GM19397 (cell line): ENCODE measurements around the gene AMOTL2.

ENCODE experiments used
- ATAC-seq: cut with Tn5 transposase; IDR thresholded peaks from one replicate; pipeline ENCODE4 v1.9.1; 2021; ENCODE audit warnings: mild to moderate bottlenecking, moderate library complexity; ENCODE audit not compliant: unreplicated experiment

Gene AMOTL2

DNA sequence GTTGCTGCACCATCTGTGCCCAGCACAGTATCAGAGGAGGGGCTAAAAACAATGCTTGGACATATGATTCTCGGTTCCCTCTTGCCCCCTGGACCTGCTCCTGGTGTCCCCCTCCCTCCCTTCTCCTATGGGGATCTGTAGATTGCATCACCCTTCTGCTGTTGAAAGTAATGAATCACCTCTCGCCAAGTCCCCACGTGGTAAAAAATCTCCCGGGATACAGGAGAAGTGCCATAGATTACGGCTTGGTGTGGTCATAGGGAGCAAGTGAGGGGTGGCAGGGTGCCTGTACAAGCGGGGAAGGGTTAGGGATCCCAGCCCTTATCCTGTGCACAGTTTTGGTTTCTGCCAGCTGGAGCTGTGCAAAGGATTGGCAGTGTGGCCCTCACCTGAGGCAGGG, 37.7 kb downstream of the AMOTL2 start:
- ATAC-seq, result no peak

DNA sequence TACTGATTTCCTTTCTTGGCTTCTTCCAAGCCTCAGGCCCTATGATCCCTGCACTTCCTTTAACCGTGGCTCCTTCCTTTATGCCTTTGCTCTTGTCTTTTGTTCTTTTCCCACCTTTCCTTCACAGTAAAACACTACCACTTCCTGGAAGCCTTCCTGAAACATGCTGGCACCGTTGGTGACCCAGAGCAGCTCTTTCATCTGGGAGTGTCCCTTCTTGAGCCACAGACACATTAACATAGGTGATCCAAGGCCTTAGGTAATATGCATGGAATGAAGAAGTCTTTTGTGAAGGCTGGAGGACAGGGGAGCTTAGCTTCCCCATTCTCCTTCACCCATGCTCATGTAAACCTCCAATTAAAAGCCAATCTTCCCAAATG, 39.4 kb downstream of the AMOTL2 start:
- no peak for ATAC-seq

DNA sequence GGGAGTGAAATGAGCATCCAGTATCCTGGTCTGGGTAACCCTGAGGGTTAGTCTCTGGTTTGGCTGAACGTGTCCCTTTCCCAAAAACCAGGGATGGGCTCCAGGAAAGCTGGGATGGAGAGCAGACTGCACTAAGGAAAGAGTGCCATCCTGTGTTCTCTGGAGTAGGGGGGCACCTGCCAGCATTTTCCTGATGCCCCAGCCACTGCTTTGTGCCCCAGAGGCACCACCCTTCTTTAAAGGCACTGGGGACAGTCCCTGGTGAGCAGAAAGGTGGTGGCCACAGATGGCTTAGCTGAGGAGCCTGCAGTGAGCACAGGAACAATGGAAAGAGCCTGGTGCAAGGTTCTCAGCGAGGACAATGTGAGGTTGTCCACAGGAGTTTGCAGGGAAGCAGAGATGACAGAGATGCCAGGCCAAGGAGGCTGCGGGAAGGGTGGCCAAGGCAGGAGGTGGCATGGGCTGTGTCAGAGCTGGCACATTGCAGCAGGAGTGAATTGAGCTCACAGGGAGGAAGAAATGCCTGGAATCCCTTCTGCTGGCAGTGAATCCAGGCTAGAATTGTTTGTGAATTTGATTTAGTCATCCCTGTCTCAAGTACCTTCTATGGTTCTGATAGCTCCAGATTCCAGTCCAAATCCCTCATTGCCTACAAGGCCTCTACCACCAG, 39.9 kb downstream of the AMOTL2 start:
- ATAC-seq, result no peak

DNA sequence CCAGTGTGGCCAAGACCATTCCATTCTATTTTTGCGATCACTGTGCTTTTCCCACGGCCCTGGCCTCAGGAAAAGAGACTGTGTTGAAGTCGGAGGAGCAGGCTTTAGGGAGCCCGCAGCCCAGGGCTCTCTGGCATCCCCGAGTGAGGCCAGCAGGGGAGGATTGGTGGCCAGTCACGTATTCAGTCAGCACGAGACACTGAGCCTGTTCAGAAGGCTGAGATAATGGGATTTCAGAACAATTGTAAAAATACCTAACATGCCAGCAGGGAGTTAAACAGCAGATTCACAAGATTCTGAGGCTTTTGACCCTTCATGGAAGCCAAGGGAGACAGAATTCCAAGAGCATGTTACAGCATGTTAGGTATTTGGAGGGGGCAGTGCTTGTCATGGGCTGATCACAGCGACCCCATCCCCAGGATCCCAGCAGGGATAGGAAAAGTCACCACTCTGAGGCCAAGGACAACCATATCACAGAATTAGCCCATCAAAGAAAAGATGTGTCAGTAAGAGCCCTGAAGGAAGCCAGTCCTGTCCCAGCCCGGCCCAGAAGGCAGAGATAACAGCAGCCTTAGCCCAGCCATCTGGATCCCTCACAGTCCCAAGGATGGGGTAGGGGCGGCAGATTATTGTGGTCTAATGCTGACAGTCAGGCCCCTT, 40.6 kb downstream of the AMOTL2 start:
- ATAC-seq, result no peak

DNA sequence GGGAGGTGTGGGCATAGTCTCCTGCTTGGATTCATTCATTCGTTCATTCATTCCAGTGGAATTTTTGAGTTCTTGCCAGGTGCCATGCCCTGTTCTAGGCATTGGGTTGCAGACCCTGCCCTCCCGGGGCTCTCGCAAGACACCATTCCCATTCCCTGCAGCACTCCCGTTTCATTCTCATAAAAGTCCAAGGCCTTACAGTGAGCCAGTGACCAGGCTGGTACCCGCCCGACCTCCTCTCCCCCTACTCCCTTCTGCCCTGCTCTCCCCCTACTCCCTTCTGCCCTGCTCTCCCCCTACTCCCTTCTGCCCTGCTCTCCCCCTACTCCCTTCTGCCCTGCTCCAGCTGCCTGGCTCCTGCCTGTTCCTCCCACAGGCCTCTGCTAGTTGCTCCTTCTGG, 41.9 kb downstream of the AMOTL2 start:
- ATAC-seq, result no peak

DNA sequence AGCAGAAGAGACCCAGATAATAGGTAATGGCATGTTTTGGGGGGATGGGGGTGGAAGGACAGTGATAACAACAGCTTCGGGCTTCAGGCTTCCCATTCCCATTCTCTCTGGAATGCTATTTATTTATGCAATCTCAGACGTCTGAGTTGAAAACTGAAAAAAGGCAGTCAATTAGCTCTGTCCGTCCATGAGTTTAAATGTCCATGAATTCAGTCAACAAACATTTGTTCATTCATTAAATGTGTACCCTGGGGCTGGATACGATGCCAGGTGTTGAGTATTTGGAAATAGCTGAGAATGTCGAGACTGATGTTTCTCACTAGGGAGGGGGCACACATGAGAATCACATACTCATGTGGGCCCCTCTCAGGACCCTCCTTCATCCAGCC, 42.4 kb downstream of the AMOTL2 start:
- ATAC-seq, result no peak

DNA sequence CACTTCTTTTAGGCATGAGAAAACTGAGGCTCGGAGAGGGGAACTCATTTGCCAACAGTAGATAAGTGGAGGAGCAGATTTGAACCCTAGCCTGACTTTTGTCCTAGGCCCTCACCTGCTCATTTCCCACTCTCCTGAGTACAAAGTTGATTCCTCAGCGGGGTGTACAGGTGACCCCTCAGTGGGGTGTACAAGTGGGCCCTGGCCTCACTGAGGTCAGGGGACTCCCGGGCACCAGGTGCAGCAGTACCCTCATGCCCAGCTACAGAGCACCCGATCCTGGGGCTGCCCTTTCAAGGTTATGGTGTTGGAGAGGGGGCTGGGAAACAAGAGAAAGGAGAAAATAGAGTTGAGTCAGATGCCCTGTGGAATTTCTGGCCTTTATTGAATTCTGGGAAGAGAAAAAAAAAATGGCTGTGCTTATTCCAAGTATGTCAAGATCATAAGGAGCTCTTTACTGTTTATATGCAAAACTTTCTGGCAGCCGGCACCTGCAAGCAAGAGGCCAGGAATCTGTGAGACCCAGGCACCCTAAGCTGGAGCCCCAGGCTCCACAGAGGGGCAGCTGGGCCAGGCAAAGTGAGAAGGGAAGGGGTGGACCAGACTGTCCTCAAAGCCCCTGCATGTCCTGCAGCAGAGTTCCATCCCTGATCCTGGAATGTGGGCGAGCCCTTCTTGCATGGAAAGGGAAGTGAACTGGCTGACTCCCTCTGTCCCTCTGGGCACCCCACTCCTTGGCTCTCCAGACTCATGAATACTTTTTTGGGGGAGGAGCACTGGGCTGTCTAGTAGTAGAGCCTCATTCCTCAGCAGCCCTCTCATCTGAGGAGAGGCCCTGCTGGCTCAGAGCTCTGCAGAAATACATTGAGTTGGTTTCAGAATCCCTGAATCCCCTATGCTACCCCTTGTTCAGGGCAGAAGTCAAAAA, 43.1 kb downstream of the AMOTL2 start:
- no peak for ATAC-seq

DNA sequence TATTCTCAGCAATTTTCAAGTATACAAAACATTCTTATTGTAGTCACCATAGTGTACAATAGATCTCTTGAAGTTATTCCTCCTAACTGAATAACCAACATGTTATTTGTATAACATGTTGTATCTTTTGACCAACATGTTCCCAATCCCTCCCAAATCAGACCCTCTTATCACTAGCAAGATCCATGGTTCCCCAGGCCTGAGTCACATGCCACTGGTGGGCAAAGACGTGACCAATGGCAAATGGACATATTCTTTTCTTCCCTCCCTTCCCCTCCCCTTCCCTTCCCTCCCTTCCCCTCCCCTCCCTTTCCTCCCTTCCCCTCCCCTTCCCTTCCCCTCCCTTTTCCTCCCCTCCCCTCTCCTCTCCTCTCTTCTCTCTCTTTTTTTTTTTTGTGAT, 45.4 kb downstream of the AMOTL2 start:
- no peak for ATAC-seq

DNA sequence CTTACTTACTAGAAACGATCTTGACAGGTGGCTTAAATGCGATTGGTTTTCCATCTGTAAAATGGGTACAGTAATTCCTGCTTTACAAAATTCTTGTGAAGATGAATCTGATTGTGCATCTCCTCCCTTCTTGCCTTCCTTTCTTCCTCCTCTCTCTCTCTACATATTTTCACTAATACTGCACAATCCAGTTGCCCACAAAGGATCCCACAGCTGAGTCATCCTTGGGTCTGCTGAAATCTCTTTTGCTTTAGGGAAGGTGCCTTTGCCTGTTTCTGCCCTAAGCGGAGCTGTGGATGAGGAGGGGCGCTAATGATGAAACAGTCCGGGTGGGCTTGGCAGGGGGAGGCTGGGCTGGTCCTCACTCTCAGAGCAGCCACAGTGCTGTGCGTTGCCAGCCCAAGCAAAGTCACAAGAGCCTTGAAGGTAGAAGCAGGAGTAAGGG, 46.1 kb downstream of the AMOTL2 start:
- ATAC-seq, result no peak

DNA sequence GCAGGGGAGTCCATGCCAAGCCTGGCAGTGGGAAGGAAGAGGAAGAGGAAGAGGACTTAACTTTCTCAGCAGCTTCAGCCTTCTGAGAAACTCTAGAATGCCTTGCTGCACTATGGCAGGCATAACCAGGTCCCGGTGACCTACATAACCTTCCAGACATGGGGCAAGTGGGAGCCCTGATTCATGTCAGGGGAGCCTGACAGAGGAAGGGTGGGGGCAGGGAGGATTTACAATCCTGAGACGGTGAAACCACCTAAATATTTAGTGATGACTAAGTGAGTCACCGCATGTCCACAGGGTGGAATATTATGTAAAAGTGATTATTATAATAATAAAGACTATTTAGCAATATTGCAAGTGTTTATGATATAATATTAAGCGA, 46.7 kb downstream of the AMOTL2 start:
- no peak for ATAC-seq

DNA sequence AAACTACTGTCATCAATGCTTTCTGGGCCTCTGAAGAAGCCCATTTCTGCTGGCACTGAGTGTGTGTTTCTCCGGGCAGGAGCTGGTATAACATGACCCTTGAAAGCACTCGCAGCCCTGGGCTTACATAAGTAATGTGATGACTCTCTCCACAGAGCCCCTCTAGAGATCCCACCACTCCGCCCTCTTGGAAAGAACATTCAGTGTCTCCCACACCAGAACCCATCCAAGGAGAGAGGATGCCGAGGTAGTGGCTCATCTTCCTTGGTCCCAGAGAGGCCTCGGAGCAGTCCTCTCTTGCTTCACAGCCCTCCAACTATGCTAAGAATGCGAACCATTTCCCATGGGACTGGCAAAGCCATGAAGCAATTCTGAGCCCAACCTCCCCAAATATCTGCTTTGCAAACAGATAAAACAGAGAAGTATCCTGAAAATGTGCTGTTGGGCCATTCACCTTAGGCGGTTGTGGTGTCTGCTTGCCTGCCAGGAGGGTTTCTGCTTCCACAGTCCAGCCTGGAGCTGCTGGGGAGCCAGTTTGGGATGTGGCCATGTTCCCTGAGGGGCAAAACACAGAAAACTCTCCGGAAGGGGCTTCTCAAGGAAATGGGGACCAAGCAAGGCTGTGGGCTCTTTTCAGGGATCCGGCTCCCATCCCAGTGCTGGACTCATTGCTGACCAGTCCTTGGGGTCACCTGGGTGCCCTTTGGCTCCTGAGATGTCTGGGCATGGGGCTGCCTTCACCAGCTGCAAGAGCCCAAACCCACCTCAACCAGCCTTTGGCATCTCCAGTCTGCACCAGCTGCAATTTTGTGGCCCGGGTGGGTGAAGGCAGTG, 47.3 kb downstream of the AMOTL2 start:
- ATAC-seq, result no peak

DNA sequence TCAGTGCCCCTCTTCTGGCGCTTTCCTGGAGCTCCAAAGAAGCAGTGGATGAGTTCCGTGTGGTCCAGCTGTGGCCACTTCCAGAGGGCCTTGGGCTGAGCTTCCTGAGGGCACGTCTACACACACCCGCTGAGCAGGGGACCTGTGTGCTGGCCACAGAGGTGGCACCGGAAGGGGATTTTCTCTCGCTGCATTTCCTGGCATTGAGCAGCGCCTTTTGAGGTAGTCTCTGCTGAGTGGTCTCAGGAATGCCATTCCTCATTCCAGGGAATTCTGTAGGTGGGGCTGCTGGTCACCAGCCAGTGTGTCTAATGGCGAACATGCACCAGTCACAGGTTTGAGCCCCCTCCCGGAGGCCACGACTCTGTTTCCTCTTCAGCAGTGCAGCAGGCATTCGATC, 48.1 kb downstream of the AMOTL2 start:
- ATAC-seq, result no peak

DNA sequence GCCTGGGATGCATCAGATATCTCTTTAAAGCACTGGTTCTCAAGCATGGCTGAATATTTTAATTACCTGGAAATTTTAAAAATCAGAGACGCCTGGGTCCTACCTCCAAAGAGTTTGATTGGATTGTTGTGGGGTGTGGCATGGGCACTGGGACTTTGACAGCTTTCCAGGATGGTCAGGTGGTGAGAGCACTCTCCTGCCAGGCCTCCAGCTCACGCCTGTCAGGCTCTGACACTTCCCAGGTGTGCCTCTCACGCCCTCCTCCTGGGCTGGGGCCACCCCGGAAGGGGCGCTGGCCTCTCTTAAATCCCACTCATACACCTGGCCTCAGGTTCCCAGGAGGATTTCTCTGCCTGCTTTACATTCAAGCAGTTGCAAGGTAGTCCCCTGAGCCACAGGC, 48.5 kb downstream of the AMOTL2 start:
- no peak for ATAC-seq

DNA sequence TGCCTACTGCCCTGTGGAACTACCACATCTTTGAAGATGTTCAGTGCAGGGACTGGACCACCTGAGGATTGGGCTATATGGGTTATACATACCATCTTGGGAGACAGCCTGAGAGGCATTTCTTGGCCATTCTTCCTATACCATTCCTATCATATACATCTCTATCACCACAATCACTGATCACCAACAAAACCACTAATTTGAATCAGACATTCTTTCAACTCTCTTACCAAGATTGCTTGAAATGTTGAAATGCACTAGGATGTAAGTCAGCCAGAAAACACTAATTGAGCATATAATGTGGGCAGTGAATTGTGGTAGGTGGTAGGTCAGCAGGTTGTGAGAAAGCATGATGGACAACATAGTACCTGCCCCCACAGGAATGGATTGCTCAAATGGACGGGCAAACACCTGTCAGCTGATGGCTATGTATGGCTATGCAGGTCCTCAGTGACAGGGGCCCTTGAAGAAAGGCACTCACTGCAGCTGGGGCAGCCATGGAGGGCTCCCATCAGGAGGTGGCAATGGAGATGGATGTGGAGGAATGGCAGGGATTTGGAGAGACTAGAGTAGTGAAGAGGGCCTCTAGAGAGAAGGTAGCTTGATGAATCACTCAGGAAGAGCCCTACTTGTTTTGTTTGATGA, 49.1 kb downstream of the AMOTL2 start:
- ATAC-seq, result no peak

DNA sequence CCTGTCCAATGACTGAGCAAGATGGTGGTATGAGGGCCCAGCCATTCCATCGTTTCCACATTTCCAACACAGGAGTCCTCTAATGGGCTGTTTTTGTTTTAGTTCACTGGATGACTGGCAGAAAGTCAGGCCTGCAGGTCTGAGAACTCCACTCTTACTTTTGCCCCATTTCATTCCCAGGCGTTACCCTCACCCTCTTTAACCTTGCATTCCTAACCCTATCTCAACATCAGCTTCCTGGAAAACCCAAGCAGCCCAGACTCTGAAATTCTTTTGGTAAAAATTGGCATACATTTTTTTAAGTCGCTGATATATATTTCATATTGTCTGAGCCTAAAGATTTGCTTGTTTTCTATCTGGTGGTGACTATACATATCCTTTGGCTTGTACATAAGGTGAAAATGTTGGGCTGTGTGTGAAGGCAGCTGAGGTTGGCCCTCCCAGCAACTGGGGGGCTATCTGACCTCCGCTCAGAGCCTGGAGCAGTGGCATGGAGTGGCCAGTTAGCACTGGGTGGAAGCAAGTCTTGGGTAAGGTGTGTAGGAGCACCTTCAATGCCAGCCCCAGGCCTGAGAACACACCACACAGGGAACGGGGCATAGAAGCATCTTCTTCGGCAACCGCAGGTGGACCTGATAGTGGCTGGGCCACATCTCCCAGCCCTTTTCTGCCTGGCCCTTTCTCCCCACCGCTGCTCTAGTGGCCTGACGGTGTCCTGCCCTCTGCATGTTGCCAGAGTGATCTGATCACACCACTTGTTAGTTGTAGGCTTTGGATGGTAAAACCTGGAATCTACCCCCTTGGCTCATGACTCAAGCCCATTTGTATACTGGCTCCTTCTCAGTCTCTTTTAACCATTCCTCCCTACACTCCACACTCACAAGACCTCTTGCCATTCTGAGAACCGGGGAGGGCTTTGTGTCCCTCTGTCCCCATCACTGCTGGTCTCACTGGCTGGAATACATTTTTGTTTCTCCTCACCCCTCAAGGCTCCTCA, 50.0 kb downstream of the AMOTL2 start:
- ATAC-seq, result no peak

DNA sequence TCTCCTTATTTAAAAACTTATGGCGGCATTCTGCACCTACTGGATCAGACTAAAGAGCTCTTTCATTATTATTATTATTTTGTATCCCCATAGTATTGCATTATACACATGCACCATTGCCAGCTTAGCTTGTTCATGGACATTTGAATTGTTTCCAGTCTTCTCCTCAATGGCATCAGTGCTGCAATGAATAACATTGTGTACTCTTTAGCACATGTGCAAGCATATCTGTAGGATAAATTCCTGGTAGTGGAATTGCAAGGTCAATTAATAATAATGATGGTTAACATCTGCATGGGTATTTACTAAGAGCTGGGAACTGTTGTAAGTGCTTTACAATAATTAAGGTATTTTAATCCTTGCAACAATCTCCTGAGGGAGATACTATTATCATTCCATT, 52.0 kb downstream of the AMOTL2 start:
- no peak for ATAC-seq

DNA sequence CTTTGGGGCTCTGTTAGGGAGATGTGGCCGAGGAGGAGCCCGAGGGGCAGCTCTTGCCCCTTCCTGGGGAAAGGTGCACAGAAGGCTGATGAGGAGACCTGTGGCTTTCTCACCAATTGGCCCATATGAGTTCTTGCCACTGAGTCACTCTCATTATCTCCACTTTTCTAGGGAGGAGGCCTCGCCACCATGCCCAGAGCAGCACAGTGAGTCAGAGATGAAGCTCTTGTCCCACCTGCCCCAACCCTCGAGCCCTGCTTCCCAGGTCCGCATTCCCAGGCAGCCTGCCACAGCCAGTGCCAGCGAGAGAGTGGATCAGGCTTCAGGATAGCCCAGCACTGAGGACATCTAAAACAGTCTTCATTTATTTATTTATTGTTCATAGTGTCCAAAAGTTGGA, 53.5 kb downstream of the AMOTL2 start:
- ATAC-seq, result no peak

DNA sequence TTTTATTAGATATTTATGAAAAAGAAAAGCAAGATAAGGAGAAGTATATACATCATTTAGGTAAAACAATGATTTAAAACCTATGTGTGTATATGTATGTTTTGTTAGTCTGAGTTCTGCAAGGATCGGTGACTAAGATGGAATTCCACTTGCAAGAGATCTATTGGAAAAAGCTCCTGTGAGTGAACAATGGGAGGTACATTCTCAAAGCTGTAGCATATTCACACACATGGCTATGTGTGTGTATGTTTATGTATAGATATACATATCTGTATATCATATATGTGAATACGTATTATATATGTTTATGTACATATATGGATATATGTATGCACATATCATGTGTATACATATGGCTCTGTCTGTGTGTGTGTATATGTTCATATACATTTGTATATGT, 54.3 kb downstream of the AMOTL2 start:
- no peak for ATAC-seq

DNA sequence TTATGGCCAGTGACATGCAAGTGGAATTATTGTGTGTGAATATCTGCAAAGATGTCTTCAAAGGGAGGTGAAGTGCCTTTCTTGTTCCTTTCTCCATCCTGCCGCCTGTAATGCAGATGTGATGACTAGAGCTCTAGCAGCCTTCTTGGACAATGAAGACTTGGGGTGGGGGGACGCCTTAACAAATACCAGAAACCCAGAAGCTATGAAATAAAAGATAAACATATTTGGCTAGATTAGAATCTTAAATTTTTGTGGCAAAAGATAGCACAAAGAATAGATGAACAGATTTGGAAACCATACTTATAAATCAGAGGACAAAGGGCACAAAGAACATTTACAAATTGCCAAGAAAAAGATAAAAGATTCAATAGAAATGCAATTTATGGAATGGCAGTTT, 56.1 kb downstream of the AMOTL2 start:
- no peak for ATAC-seq
